HepG2 (cell line): Measurements from ENCODE around the gene NCOA3. TPM values are rescaled to one million over a fixed set of nuclear protein-coding genes. Genes with fewer than 3 reads are reported as not detected.
A peak's percentile ranks its signal among the peaks of the same experiment; 100 is the strongest.

Experiments used
- ARHGAP35 ChIP-seq: sonication (generic); formaldehyde crosslinking; IDR thresholded peaks from 2 replicates; pipeline ENCODE4 v1.9.0; 2022; ENCODE audit warnings: mild to moderate bottlenecking, inconsistent platforms, moderate library complexity, missing genetic modification reagents, borderline replicate concordance
- ASH2L ChIP-seq: fragments of 300-600, 200-600 bp; sonication (generic); IDR thresholded peaks from 2 replicates; pipeline ENCODE4 v1.7.0; 2017; ENCODE audit warnings: low read depth, mild to moderate bottlenecking, moderate library complexity, mixed read lengths, low read length; ENCODE audit not compliant: insufficient read length
- EEA1 ChIP-seq: sonication (generic); formaldehyde crosslinking; IDR thresholded peaks from 2 replicates; pipeline ENCODE4 v1.5.1; 2020; ENCODE audit warnings: mild to moderate bottlenecking, missing genetic modification reagents, borderline replicate concordance
- JARID2 ChIP-seq: sonication (generic); formaldehyde crosslinking; IDR thresholded peaks from 2 replicates; pipeline ENCODE4 v1.8.1; 2023; ENCODE audit warnings: missing genetic modification reagents, inconsistent platforms; ENCODE audit not compliant: insufficient replicate concordance
- KDM6A ChIP-seq: IDR thresholded peaks from 2 replicates; pipeline ENCODE4 v1.6.1; 2016; ENCODE audit warnings: low read depth
- MIXL1 ChIP-seq: IDR thresholded peaks from 2 replicates; pipeline ENCODE4 v1.6.1; 2016
- PATZ1 ChIP-seq: sonication (generic); formaldehyde crosslinking; IDR thresholded peaks from 2 replicates; pipeline ENCODE4 v1.4.0; 2020; ENCODE audit warnings: missing genetic modification reagents
- RBM22 ChIP-seq: fragments of 200-400 bp; formaldehyde crosslinking; optimal IDR thresholded peaks from 2 replicates; pipeline ENCODE3; 2017; ENCODE audit warnings: mild to moderate bottlenecking, low read length, moderate library complexity
- RCOR2 ChIP-seq: IDR thresholded peaks from 2 replicates; pipeline ENCODE4 v1.6.1; 2016; ENCODE audit warnings: missing biosample characterization, missing genetic modification reagents
- SALL2 ChIP-seq: sonication (generic); formaldehyde crosslinking; IDR thresholded peaks from 2 replicates; pipeline ENCODE4 v1.8.1; 2023; ENCODE audit warnings: mild to moderate bottlenecking, missing genetic modification reagents, inconsistent platforms
- SNAI1 ChIP-seq: sonication (generic); formaldehyde crosslinking; IDR thresholded peaks from 2 replicates; pipeline ENCODE4 v1.5.0; 2020; ENCODE audit warnings: mild to moderate bottlenecking, missing genetic modification reagents, borderline replicate concordance
- SP2 ChIP-seq: sonication (generic); formaldehyde crosslinking; IDR thresholded peaks from 2 replicates; pipeline ENCODE4 v1.5.1; 2020; ENCODE audit warnings: mild to moderate bottlenecking, missing genetic modification reagents
- ZNF12 ChIP-seq: sonication (generic); formaldehyde crosslinking; IDR thresholded peaks from 2 replicates; pipeline ENCODE4 v1.5.0; 2020; ENCODE audit warnings: missing genetic modification reagents
- ZNF503 ChIP-seq: sonication (generic); formaldehyde crosslinking; IDR thresholded peaks from 2 replicates; pipeline ENCODE4 v1.4.0; 2020; ENCODE audit warnings: missing genetic modification reagents
- ZNF577 ChIP-seq: sonication (generic); formaldehyde crosslinking; IDR thresholded peaks from 2 replicates; pipeline ENCODE4 v1.4.0; 2020; ENCODE audit warnings: mild to moderate bottlenecking, low read depth, missing genetic modification reagents, borderline replicate concordance
- ZNF605 ChIP-seq: sonication (generic); formaldehyde crosslinking; IDR thresholded peaks from 2 replicates; pipeline ENCODE4 v1.8.0; 2022; ENCODE audit warnings: mild to moderate bottlenecking, missing genetic modification reagents
- ZNF691 ChIP-seq: sonication (generic); formaldehyde crosslinking; IDR thresholded peaks from 2 replicates; pipeline ENCODE4 v1.4.0; 2020; ENCODE audit warnings: missing genetic modification reagents, low read depth, mild to moderate bottlenecking, borderline replicate concordance
- polyA plus RNA-seq, 8 experiments: library from polyadenylated mRNA; depleted of rRNA in 3 of 8; stranded (reverse) in 7 of 8; unstranded in 1 of 8; fragments of >200 nt; fragmentation: Illumina TruSeq in 4 of 8; extraction: Trizol in 4 of 8; gene quantifications; 2 replicates each; pipeline versions ENCODE4 v1.2.1 to v1.2.3, GENCODE V29; 2011 to 2016; ENCODE audit warnings: low read depth in 4 of 8, missing spikeins in 1 of 8, mixed read lengths in 1 of 8; ENCODE audit not compliant: insufficient read depth in 1 of 8
- total RNA-seq, 5 experiments: library from RNA; depleted of rRNA; stranded (reverse); fragments of >200 nt; fragmentation: Illumina TruSeq; extraction: Trizol; gene quantifications; 2 replicates each; pipeline ENCODE4 v1.2.3, GENCODE V29; 2016; ENCODE audit warnings: low read depth in 1 of 5
- TF ChIP-seq, protein P1 (sequence below): sonication (generic); formaldehyde crosslinking; IDR thresholded peaks from 2 replicates; pipeline ENCODE4 v1.5.1; 2020; ENCODE audit warnings: mild to moderate bottlenecking, moderate library complexity, missing genetic modification reagents
- TF ChIP-seq, protein P2 (sequence below): sonication (generic); formaldehyde crosslinking; conservative IDR thresholded peaks from 2 replicates; pipeline ENCODE4 v1.4.0; 2020; ENCODE audit warnings: missing genetic modification reagents

NCOA3 gene
- total and polyA plus RNA-seq, 2 of the 13 experiments (the other 11 are each of a cell fraction or from before 2014, with no cell fraction given) = 35.0 to 56.8 TPM

DNA sequence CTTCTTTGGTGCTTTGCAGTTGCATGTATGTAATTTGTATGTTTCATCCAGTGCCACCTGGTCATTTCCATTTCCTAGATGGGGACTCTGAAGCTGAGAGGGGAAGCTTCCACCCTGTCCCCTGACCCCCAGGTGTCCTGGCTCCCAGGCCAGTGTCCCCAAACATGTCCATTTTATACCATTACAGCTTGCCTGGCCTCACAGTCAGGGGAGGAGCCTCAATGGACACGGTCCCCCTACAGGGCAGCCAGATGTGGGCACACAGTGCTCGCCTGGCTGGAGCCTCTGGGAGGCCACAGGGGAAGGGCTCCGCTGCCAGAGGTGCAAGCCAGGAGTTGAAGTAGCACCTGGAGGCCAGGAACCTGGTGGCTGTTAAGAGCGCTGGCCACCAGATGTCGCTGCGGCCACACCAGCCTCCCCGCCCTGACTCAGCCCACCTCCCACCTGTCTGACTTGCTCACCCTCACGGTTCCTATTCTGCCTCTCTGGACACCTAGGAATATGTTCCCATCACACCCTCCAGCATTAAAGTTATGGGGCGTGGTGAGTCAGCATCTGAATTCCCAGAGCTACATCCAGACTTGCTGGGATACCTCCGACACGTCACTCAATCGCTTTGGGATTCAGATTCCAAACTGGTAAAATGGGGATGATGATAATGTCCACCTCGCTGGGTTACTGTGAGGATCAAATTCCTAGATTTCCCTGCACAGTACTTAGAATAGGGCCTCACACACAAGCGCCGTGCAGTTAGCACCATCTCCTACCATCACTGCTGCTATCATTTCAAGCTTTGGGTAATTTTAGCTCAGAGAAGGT is 176.2 kb downstream of the NCOA3 start (continued):
- peak; percentile 92 for TF ChIP-seq JARID2 (CRISPR knock-in tag)
- TF ChIP-seq ZNF577 (CRISPR knock-in tag) = no peak
- TF ChIP-seq MIXL1 (CRISPR knock-in tag) = peak; percentile 39; the same call in 1 of the 2 replicates
- no peak for TF ChIP-seq ASH2L
- no peak for TF ChIP-seq ZNF503 (CRISPR knock-in tag)
- peak; percentile 58; the same call in 1 of the 2 replicates for TF ChIP-seq SALL2 (CRISPR knock-in tag)
- no peak for TF ChIP-seq ZNF12 (CRISPR knock-in tag)
- no peak for TF ChIP-seq RBM22
- TF ChIP-seq ARHGAP35 = no peak; the same call in 1 of the 2 replicates
- TF ChIP-seq, protein P1, sequence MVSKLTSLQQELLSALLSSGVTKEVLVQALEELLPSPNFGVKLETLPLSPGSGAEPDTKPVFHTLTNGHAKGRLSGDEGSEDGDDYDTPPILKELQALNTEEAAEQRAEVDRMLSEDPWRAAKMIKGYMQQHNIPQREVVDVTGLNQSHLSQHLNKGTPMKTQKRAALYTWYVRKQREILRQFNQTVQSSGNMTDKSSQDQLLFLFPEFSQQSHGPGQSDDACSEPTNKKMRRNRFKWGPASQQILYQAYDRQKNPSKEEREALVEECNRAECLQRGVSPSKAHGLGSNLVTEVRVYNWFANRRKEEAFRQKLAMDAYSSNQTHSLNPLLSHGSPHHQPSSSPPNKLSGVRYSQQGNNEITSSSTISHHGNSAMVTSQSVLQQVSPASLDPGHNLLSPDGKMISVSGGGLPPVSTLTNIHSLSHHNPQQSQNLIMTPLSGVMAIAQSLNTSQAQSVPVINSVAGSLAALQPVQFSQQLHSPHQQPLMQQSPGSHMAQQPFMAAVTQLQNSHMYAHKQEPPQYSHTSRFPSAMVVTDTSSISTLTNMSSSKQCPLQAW (CRISPR knock-in tag) = peak; percentile 65; the same call in 1 of the 2 replicates
- peak; percentile 41; the same call in 1 of the 2 replicates for TF ChIP-seq PATZ1 (CRISPR knock-in tag)
- no peak for TF ChIP-seq ZNF605 (CRISPR knock-in tag)
- TF ChIP-seq SNAI1 (CRISPR knock-in tag) = no peak
- TF ChIP-seq, protein P2, sequence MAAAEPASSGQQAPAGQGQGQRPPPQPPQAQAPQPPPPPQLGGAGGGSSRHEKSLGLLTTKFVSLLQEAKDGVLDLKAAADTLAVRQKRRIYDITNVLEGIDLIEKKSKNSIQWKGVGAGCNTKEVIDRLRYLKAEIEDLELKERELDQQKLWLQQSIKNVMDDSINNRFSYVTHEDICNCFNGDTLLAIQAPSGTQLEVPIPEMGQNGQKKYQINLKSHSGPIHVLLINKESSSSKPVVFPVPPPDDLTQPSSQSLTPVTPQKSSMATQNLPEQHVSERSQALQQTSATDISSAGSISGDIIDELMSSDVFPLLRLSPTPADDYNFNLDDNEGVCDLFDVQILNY = no peak
- no peak for TF ChIP-seq RCOR2 (CRISPR knock-in tag)
- TF ChIP-seq EEA1 (CRISPR knock-in tag) = no peak
- TF ChIP-seq KDM6A (CRISPR knock-in tag) = no peak
- no peak for TF ChIP-seq SP2 (CRISPR knock-in tag)
- 0 out of 2 replicates have a peak, but pooled peaks have one; percentile 40 for TF ChIP-seq ZNF691 (CRISPR knock-in tag)
